H9 (cell line): ENCODE measurements around the gene MTG1. TPM values are rescaled to one million over a fixed set of nuclear protein-coding genes. Genes with fewer than 3 reads are reported as not detected.

Experiments used
- DNase-seq: peaks from one replicate; pipeline ENCODE4 v3.0.0-alpha.2; 2017
- H2AFZ ChIP-seq: one replicate; pipeline ENCODE4 v1.6.1; 2013; ENCODE audit warnings: mild to moderate bottlenecking, low read length, control low read depth, moderate library complexity
- H2AK5ac ChIP-seq: 2 replicates; pipeline ENCODE4 v1.6.1; 2013; ENCODE audit warnings: low read length, control low read depth, mixed read lengths; ENCODE audit not compliant: insufficient read length
- H2BK120ac ChIP-seq: one replicate; pipeline ENCODE4 v1.6.1; 2013; ENCODE audit warnings: low read depth, mild to moderate bottlenecking, low read length, control low read depth, inconsistent platforms; ENCODE audit not compliant: poor library complexity, severe bottlenecking
- H2BK12ac ChIP-seq: 2 replicates; pipeline ENCODE4 v1.6.1; 2013; ENCODE audit warnings: low read length, control low read depth, mixed read lengths, low read depth; ENCODE audit not compliant: insufficient read length
- H2BK15ac ChIP-seq: 2 replicates; pipeline ENCODE4 v1.6.1; 2013; ENCODE audit warnings: low read depth, low read length, control low read depth
- H2BK20ac ChIP-seq: one replicate; pipeline ENCODE4 v1.6.1; 2013; ENCODE audit warnings: low read depth, mild to moderate bottlenecking, low read length, control low read depth, inconsistent platforms; ENCODE audit not compliant: poor library complexity, severe bottlenecking
- H2BK5ac ChIP-seq: 2 replicates; pipeline ENCODE4 v1.6.1; 2013; ENCODE audit warnings: low read length, control low read depth, mixed read lengths; ENCODE audit not compliant: insufficient read length
- H3K14ac ChIP-seq: 2 replicates; pipeline ENCODE4 v1.6.1; 2013; ENCODE audit warnings: low read length, control low read depth; ENCODE audit not compliant: insufficient read depth
- H3K18ac ChIP-seq: 2 replicates; pipeline ENCODE4 v1.6.1; 2013; ENCODE audit warnings: low read depth, mild to moderate bottlenecking, mixed read lengths, low read length, control low read depth; ENCODE audit not compliant: insufficient read length
- H3K23ac ChIP-seq: 2 replicates; pipeline ENCODE4 v1.6.1; 2013; ENCODE audit warnings: low read length, control low read depth, mixed read lengths, low read depth; ENCODE audit not compliant: insufficient read length
- H3K23me2 ChIP-seq: 2 replicates; pipeline ENCODE4 v1.6.1; 2013; ENCODE audit warnings: low read depth, mild to moderate bottlenecking, mixed read lengths, low read length, control low read depth; ENCODE audit not compliant: insufficient read length, poor library complexity, severe bottlenecking
- H3K27ac ChIP-seq: 2 replicates; pipeline ENCODE4 v1.5.1; 2013; ENCODE audit warnings: low read length, control low read depth, mixed read lengths, low read depth; ENCODE audit not compliant: insufficient read length
- H3K27me3 ChIP-seq: 2 replicates; pipeline ENCODE4 v1.6.1; 2013; ENCODE audit warnings: low read length, control low read depth, inconsistent platforms; ENCODE audit not compliant: insufficient read depth
- H3K4ac ChIP-seq: 2 replicates; pipeline ENCODE4 v1.6.1; 2013; ENCODE audit warnings: low read depth, mild to moderate bottlenecking, control low read depth, inconsistent platforms, low read length, moderate library complexity
- H3K4me1 ChIP-seq: 2 replicates; pipeline ENCODE4 v1.6.1; 2013; ENCODE audit warnings: low read length, control low read depth, inconsistent platforms; ENCODE audit not compliant: insufficient read depth
- H3K4me2 ChIP-seq: 2 replicates; pipeline ENCODE4 v1.6.1; 2013; ENCODE audit warnings: low read length, control low read depth, mixed read lengths; ENCODE audit not compliant: insufficient read length, insufficient read depth
- H3K56ac ChIP-seq: 2 replicates; pipeline ENCODE4 v1.6.1; 2013; ENCODE audit warnings: low read depth, mild to moderate bottlenecking, mixed read lengths, low read length, control low read depth; ENCODE audit not compliant: insufficient read length
- H3K79me1 ChIP-seq: 2 replicates; pipeline ENCODE4 v1.6.1; 2013; ENCODE audit warnings: low read depth, mild to moderate bottlenecking, moderate library complexity, low read length, control low read depth, inconsistent platforms; ENCODE audit not compliant: insufficient read depth, poor library complexity, severe bottlenecking
- H3K79me2 ChIP-seq: 2 replicates; pipeline ENCODE4 v1.6.1; 2013; ENCODE audit warnings: low read length, control low read depth, inconsistent platforms; ENCODE audit not compliant: insufficient read depth
- H3K9ac ChIP-seq: 2 replicates; pipeline ENCODE4 v1.6.1; 2013; ENCODE audit warnings: low read length, control low read depth, mixed read lengths; ENCODE audit not compliant: insufficient read length; ENCODE audit errors: extremely low read depth
- H3K9me3 ChIP-seq: one replicate; pipeline ENCODE4 v1.6.1; 2013; ENCODE audit warnings: low read depth, low read length, inconsistent platforms; ENCODE audit not compliant: control insufficient read depth
- H3T11ph ChIP-seq: one replicate; pipeline ENCODE4 v1.6.1; 2013; ENCODE audit warnings: mild to moderate bottlenecking, low read length, control low read depth, inconsistent platforms
- H4K20me1 ChIP-seq: one replicate; pipeline ENCODE4 v1.6.1; 2013; ENCODE audit not compliant: control insufficient read depth, insufficient read length, insufficient read depth
- H4K5ac ChIP-seq: 2 replicates; pipeline ENCODE4 v1.6.1; 2013; ENCODE audit warnings: low read depth, mild to moderate bottlenecking, mixed read lengths, low read length, control low read depth; ENCODE audit not compliant: insufficient read length
- H4K8ac ChIP-seq: replicated peaks from 2 replicates; pipeline ENCODE4 v1.6.1; 2013; ENCODE audit warnings: low read length, control low read depth, mixed read lengths, low read depth; ENCODE audit not compliant: insufficient read length
- H4K91ac ChIP-seq: 2 replicates; pipeline ENCODE4 v1.6.1; 2013; ENCODE audit warnings: low read depth, mild to moderate bottlenecking, moderate library complexity, mixed read lengths, low read length, control low read depth; ENCODE audit not compliant: insufficient read length
- H3K27ac Mint-ChIP-seq, 3 experiments: 2 replicates in 2 of 3; 3 replicates in 1 of 3; pipeline ENCODE4 v1.8.0; 2020 to 2021; ENCODE audit warnings: mixed read lengths in 3 of 3, mild to moderate bottlenecking in 1 of 3, moderate library complexity in 1 of 3
- H3K27me3 Mint-ChIP-seq: 2 replicates; pipeline ENCODE4 v1.8.0; 2021; ENCODE audit warnings: low read depth, mild to moderate bottlenecking, moderate library complexity, mixed read lengths
- H3K36me3 Mint-ChIP-seq, 3 experiments: 2 replicates in 2 of 3; 3 replicates in 1 of 3; pipeline ENCODE4 v1.8.0; 2020 to 2021; ENCODE audit warnings: low read depth in 3 of 3, mixed read lengths in 3 of 3; ENCODE audit not compliant: insufficient read depth in 1 of 3
- H3K4me1 Mint-ChIP-seq, 2 experiments: 2 replicates each; pipeline ENCODE4 v1.8.0; 2020; ENCODE audit warnings: mixed read lengths in 2 of 2
- H3K4me3 Mint-ChIP-seq, 2 experiments: 2 replicates in 1 of 2; 3 replicates in 1 of 2; pipeline ENCODE4 v1.8.0; 2020 to 2021; ENCODE audit warnings: mild to moderate bottlenecking in 2 of 2, mixed read lengths in 2 of 2, moderate library complexity in 1 of 2
- H3K9me3 Mint-ChIP-seq, 2 experiments: 2 replicates in 1 of 2; 3 replicates in 1 of 2; pipeline ENCODE4 v1.8.0; 2020; ENCODE audit warnings: mild to moderate bottlenecking in 2 of 2, mixed read lengths in 2 of 2, moderate library complexity in 1 of 2
- CTCF ChIP-seq: fragments of 200-600 bp; sonication (generic); conservative IDR thresholded peaks from 3 replicates; pipeline ENCODE4 v1.8.0; 2021; ENCODE audit warnings: antibody characterized with exemption, mild to moderate bottlenecking
- WGBS: extraction: QIAGEN DNeasy Blood & Tissue Kit; methylation state at CpG from one replicate; pipeline ENCODE4 v1.1.7; 2013; ENCODE audit warnings: missing lambda C conversion rate, low lambda C conversion rate, mixed read lengths; ENCODE audit not compliant: insufficient read length; ENCODE audit errors: extremely low coverage; 5-methylcytosine and 5-hydroxymethylcytosine counted together
- total RNA-seq: library from RNA; stranded (reverse); gene quantifications from 2 replicates; pipeline ENCODE4 v1.2.1, GENCODE V29; 2021

MTG1 gene
- total RNA-seq, 1 experiment from 2014 or later: 65.3 TPM

- Histone ChIP-seq H4K5ac (no peak overlapping the region), H2BK15ac (no peak overlapping the region), H2BK12ac (no peak overlapping the region), H3K14ac (no peak overlapping the region; the same call in 1 of the 2 replicates), H3K23ac (no peak overlapping the region), H3K4me2 (no peak overlapping the region), H3K27ac (no peak overlapping the region), H2AK5ac (no peak overlapping the region), H4K8ac (no peak overlapping the region), H3K9me3 (peaks cover 6% of the 10 kb centered on the region), H4K91ac (no peak overlapping the region), H3K23me2 (peaks cover 1% of the 10 kb centered on the region), H3K4ac (no peak overlapping the region), H3K79me2 (no peaks in the 10 kb centered on the region), H2BK20ac (no peak overlapping the region), H3K27me3 (no peaks in the 10 kb centered on the region), H3T11ph (no peak overlapping the region), H2AFZ (no peak overlapping the region), H3K79me1 (no peaks in the 10 kb centered on the region), H4K20me1 (peaks cover 4% of the 10 kb centered on the region), H3K56ac (no peak overlapping the region), H3K18ac (no peak overlapping the region), H2BK5ac (no peak overlapping the region), H3K9ac (no peak overlapping the region), H2BK120ac (no peak overlapping the region), H3K4me1 (no peaks in the 10 kb centered on the region)
- no peak for DNase-seq
- peaks cover 12 to 19% of the 10 kb centered on the region in 2 experiments for H3K9me3 Mint-ChIP-seq
- peaks cover 7% of the 10 kb centered on the region for H3K27me3 Mint-ChIP-seq
- H3K36me3 Mint-ChIP-seq: peaks cover 26 to 39% (median 39%) of the 10 kb centered on the region in 3 experiments
- peak overlapping the region in 1 of 3 experiments; percentile 67; a peak in 2 of 7 replicates for H3K27ac Mint-ChIP-seq
- TF ChIP-seq CTCF: no peak
- WGBS: no CpG with 5 or more reads among the region's 14 CpGs
- H3K4me1 Mint-ChIP-seq: no peaks in the 10 kb centered on the region
- no peak overlapping the region for H3K4me3 Mint-ChIP-seq
Observed at GRCh38 chr10:133418289-133418993, 24.5 kb downstream of the MTG1 start.
